GM21360 (cell line): ENCODE results near the gene SMIM14.
"Not testable (repeated sequence)": the region's sequence is repeated elsewhere in the genome, so short reads cannot be mapped to it uniquely, and the experiment has no call there.

Experiments used
- ATAC-seq: cut with Tn5 transposase; IDR thresholded peaks from one replicate; pipeline ENCODE4 v1.9.1; 2021; ENCODE audit warnings: mild to moderate bottlenecking, moderate library complexity; ENCODE audit not compliant: unreplicated experiment

The SMIM14 gene

DNA sequence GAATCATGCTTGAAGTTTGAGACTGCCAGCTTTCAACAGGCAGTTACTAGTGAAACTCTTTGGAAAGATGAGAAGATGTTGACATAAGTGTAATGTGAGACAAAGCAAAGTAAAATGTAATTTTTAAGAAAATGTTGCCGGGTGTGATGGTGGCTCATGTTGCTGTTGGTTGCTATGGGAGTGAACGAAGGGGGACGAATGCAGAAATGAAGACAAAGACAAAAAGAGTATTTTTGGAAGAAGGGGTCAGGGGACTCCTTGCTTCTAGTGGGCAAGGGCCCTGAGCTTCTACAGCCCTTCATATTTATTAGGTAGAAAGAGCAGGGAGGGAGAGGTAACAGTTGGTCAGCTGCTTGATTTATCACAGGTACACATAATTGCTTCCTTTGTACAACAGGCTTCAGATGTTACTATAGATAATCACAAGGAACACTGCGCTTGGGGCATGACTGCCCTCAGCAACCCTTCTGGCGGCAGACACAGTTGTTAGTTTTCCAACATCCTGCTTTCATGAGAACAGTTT, 99.5 kb downstream of the SMIM14 start:
- ATAC-seq, result no peak

DNA sequence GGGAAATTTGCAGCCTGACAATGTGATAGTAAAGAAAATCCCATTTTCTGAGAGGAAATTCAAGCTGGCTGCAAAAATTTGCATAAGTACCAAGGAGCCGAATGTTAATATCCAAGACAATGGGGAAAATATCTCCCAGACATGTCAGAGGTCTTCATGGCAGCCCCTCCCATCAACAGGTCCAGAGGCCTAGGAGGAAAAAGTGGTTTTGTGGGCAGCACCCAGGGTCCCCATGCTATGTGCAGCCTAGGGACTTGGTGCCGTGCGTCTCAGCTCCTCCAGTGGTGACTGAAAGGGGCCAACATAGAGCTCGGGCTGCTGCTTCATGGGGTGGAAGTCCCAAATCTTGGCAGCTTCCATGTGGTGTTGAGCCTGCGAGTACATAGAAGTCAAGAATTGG, 105.1 kb downstream of the SMIM14 start:
- ATAC-seq, result no peak

DNA sequence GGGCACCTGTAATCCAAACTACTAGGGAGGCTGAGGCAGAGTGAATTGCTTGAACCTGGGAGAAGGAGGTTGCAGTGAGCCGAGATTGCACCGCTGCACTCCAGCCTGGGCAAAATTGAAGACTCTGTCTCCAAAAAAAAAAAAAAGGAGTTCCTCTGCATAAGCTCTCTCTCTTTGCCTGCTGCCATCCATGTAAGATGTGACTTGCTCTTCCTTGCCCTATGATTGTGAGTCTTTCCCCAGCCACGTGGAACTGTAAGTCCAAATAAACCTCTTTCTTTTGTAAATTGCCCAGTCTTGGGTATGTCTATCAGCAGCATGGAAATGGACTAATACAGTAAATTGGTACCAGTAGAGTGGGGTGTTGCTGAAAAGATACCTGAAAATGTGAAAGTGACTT, 106.4 kb downstream of the SMIM14 start:
- ATAC-seq, result not testable (repeated sequence)

DNA sequence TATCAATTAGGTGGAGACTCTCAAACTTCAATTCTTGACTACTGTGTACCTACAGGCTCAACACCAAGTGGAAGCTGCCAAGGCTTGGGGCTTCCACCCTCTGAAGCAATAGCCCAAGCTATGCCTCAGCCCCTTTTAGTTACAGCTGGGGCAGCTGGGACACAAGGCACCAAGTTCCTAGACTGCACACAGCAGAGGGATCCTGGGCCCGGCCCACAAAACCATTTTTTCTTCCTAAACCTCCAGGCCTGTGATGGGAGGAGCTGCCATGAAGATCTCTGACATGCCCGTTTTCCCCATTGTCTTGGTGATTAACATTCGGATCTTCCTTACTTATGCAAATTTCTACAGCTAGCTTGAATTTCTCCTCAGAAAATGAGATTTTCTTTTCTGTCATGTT, 108.0 kb downstream of the SMIM14 start:
- ATAC-seq, result no peak

DNA sequence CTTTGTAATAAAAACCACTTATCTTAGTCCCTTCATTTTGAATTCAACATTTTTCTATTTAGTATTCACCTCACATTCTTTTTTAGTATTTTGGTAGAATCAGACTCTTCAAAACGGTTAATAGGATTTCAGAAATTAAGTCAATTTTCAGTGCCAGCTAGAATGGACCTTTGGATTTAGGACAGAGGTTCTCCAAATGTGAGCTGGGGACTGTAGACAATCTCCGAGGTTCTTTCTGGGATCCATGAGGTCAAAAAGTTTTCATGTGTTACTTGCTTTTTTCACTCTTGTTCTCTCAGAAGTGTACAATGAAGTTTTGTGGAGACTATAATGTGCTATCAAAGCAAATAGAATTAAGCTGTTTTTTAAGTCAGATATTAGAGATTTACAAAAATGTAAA, 109.1 kb downstream of the SMIM14 start:
- ATAC-seq, result no peak

DNA sequence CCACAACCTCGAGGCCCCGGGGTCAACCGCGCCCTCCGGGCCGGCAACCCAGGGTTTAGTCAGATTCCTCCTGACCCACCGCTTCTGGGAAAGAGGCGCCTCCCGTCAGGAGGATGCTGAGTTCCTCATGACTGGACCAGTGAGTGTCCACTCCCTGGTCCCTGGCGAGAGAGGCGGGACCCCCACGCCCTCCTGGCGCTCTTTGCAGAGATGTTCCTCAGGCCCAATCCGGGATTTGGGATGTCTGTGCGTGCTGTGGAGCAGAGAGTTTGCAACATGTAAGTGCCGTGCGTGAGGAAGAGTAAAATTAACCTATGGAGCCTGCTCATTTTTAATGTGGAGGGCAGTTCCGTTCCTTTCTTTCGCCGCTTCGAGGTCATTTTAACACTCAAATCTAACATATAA, 110.6 kb downstream of the SMIM14 start:
- no peak for ATAC-seq

DNA sequence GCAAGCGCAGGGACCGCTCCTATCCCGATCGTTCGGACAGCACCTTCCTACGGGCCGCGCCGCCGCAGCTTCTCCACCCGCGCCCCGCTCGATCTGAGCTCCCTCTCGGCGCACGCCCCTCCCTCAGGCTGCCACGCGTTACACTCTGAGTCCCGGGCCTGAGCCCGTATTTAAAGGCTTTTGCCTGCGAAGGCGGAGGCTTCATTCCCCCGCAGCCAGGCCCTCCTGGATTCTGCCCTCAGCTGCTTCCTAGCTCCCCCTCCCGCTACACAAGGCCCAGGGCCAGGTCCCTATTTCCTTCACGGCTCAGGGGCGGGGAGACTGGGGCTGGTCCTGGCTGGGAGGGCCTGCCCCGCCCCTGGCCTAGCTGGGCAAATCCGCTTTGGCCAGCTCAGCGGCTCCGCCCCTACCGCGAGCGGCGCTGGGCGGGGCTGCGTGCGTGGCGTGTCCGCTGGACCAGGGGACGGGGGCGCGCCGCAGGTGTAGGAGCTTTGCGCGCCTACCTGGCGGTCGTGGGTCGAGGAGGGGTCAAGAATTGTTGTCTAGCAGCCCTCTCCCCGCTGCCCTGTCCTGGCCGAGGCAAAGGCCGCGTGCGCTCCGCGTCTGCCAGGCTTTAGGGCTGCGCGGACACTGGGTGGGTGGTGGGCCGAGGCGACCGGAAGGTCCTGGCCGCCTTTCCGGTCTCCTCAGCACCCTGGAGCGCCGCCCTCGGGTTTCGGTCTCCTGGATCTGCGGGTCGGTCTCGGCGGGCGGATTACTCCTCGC, 111.2 kb downstream of the SMIM14 start, which contains the start of gene UGDH:
Gene UGDH, minus strand, starts transcription at position 144 of the 765 bp plus-strand sequence. CDS start 5,927 bp downstream, outside the sequence.
- ATAC-seq, result peak; percentile 96

DNA sequence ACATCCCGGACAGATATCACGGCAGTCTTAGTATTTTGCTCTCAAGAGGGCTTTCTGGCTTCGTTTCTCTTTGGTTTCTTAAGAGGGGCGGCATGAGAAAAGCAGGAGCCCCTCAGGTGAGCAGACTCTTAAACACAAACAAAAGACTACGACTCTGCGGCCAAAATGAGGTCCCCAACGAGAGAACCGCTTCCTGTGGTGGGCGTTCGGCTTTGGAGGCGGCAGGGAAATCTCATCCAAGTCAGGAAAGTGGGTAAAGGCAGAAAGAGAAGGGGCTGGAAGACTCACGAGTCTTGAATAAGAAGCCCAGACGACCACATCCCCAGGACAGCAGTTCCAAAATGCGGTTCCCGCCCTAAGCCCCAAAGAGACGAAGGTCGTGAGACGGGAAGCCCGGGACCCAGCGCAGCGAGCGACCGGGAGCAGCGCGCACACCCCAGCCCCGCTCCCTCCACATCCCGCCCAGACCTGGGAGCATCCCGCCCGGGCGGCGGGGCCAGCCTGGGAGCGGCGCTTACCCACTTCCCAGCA, 111.8 kb downstream of the SMIM14 start:
- no peak for ATAC-seq

DNA sequence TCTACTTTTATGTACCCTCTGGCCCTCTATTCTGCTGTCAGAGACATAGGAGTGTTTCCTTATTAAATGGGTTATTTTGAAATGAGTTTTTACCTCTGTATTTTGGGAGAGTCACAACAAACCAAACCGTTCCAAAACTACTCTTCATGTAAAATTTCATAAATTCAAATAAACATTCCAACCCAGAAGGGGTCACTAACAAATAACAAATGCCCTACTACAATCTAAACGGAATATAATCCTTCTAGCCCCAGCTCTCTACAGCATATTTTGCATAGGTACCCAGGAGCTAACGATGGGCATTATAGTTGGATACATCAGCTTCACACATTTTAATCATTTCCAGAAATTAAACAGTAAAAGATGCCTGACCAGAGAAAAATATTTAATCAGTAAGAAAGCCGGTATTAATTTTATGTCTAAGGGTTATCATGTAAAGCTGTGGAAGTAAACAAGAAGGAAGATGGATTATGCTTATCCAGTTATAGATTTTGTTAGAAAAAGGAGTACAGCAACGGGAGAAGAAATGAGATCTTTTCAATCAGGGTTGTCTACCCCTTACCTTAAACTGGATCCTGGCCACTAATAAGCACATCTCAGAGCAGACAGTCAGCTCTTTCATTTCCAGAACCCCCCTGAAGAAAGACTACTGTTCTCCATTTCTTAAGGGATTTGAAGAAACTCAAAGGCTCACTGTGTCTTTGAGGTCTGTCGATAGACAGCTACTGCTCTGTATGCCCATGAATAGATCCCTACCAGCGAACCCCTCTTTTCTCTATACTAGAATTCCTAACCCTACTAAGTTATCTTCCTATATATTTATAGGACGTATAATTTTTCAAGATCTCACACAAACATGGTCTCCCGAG, 112.6 kb downstream of the SMIM14 start:
- no peak for ATAC-seq

DNA sequence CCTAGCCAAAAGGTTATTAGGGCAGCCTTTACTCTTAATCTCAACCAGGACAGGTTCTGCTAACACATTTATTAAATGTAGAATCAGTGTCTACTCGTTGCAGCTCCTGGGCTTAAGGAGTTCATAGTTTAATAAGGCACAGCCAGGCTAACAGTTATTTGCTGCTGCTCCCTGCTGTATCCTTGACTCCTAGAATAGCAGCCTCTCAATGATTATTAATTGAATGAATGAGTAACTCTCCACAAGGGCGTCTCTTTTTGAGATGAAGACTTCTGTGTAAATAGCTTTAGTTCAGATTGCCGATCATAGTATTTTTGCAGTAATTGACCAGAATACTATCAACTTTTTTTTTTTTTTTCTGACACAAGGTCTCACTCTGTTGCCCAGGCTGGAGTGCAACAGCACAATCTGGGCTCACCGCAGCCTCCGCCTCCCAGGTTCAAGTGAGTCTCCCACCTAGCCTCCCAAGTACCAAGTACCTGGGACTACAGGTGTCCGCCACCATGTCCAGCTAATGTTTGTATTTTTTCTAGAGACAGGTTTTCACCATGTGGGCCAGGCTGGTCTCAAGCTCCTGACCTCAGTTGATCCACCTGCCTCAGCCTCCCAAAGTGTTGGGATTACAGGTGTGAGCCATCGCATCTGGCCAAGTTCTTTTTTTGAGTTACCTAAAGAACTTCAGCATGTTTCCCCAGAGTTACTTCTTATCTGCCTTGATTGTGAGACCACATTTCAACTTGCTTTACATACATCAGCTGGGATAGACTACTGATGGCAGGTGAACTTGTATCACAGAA, 114.3 kb downstream of the SMIM14 start:
- ATAC-seq, result no peak

DNA sequence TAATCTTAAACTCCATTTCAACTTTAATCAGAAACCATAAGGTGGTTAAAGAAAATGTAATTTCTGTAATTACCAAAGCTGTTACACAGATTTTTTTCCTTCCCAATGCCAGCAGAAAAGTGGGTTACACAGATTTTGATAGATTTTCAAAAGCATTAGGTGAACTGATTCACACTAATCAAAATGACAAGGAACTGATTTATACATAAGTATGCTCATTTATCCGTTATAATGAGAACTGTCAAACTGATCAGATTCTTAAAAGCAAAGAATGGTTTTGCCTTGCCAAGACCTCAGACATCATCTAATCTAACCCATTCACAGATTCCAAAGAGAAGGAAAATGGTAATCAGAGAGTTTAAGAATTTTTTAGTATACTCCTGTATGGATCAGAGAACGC, 116.6 kb downstream of the SMIM14 start:
- ATAC-seq, result no peak

DNA sequence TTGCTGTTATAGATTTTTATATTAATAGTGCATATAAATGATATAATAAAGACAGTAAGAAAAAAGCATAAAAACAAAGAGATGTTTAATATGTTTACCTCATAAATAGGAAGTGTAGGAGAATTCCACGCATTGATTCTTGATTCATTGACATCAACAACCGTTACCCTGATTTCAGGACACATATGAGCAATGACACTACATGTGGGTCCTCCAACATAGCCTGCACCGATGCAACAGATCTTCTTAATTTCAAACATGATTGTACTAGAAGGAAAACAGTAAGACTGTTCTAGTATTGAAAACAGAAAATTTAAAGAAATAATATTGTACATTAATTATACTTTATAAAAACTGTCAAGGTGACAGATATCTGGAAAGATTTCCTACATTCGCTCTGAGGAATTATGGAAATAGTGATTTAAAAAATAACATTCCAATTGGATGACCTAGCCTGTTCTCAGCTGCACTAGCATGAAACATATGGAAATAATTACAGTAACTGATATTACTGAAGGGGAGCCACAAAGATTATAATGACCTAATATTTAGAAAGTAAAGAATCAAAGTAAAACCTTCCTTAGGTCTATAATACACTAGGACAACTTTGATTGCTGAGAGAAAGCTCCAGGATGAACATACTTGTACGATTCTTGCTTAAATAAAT, 117.3 kb downstream of the SMIM14 start:
- ATAC-seq, result no peak

DNA sequence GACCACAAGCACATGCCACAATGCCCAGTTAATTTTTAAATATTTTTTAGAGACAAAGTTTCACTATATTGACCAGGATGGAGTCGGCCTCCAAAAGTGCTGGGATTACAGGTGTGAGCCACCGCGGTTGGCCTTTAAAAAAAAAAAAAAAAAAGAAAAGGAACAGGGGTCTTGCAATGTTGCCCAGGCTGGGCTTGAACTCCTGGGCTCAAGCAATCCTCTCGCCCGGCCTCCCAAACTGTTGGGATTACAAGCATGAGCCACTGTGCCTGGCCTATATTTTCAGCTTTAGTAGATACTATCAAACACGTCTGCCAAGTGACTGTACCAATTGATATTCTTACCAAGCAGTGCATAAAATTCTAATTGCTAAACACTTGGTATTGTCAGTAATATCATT, 120.2 kb downstream of the SMIM14 start:
- ATAC-seq, result no peak

DNA sequence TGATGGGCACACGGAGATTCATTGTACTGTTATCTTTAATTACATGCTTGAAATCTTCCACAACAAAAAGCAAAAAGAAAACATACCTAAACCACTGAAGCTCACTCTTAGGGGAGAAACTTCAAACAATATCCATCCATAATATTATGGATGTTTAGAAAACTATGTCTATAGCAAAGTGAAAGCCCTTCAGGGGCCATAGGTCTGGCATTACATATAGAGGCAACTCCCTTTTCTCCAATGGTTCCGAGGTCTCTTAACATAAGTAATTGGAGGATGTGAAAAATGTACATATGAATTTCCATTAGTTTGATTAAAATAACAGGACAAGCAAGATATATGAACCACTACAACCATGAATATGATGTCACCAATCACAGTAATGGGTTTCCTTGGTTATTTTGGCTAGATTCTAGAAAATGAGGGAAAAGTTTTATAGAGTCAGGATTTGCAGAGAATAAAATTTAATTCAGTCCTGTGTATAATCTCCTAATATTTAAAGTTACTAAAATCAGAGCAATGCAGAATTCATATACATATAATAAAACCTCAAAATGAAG, 122.2 kb downstream of the SMIM14 start:
- ATAC-seq, result no peak

DNA sequence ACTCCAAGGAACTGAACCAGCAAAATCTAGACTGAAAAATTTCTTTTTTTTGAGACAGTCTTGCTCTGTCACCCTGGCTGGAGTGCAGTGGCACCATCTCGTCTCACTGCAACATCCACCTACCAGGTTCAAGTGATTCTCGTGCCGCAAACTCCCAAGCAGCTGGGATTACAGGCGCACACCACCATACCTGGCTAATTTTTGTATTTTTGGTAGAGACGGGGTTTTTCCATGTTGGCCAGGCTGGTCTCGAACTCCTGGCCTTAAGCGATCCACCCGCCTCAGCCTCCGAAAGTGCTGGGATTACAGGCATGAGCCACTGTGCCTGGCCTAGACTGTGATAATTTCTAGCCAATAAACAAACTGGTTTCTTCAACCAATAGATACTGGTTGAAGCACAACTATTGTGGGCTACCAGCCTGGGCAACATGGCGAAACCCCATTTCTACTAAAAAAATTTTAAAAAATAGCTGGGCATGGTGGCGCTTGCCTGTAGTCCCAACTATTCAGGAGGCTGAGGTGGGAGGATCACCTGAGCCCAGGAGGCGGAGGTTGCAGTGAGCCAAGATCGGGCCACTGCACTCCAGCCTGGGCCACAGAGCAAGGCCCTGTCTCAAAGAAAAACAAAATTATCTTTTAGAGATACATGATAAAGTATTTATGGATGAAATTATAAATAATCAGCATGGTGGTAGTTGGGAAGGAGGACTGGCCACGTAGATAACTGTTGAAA, 122.8 kb downstream of the SMIM14 start:
- ATAC-seq, result not testable (repeated sequence)

DNA sequence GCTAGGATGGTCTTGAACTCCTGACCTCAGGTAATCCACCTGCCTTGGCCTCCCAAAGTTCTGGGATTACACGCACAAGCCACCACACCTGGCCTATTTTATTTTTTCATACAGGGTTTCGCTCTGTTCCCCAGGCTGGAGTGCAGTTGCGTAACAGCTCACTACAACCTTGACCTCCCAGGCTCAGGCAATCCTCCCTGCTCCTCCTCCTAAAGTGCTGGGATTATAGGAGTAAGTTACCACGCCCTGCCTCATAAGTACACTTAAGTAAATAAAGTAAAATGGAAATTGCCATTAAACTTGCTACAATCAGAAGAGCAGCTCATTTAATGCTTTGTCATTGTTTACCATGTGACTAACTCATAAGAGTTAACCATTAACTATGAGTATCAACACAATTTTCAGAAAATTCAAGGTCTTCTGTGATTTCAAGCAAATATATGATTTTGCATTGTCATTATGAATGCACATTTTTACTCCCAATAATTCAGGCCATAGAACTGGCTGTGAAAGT, 123.7 kb downstream of the SMIM14 start:
- no peak for ATAC-seq

DNA sequence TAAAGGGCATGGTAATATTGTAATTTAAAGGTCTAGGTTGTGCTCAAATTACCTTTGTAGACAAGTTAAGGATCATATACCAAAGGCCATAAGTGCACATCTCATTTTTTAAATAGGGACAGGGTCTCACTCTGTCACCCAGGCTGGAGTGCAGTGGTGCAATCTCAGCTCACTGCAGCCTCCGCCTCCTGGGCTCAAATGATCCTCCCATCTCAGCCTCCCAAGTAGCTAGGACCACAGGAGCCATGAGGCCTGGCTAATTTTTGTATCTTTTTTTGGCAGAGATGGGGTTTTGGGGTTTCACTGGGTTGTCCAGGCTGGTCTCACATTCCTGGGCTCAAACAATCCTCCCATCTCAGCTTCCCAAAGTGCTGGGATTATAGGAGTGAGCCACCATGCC, 124.4 kb downstream of the SMIM14 start:
- ATAC-seq, result not testable (repeated sequence)

DNA sequence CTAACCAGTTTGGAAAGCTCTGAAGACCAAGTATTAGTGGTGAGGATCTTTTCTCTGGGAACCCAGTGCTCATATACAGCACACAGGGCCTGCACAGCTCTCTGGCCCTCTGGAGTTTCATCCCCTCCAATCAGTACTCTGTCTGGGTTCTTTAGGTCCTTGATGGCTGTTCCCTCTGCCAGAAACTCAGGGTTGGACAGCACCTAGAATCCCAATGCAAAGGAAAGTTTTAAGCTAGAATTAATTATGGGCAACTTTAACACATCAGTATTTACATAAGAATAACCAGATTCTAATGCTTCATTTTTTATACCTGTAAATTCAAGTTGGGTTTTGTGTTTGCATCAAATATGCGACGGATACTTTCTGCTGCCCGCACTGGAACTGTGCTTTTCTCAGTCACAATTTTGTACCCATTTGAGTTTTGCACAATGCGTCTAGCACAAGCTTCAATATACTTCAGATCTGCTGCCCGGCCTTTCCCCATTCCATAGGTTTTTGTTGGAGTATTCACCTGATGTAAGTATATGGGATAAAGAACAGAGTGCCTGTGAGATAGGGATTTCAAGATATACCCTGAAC, 128.2 kb downstream of the SMIM14 start:
- ATAC-seq, result no peak

DNA sequence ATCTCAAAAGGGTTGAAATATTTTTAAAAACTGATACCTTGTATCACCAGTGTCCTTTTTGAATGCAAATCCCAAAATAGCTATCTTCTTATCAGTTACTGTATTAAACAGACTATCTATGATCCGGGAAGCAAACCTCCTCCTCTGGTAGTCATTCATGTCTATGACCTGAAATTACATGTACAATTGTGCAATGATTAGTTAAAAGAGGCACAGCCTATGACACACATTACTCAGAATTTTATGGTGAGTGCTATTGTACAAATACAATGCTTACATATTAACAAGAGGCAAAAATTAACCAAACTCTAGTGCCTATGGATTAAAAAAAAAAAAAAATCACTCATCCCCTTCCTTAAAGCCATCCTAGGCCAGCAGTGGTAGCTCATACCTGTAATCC, 133.1 kb downstream of the SMIM14 start:
- no peak for ATAC-seq
